ENCODE data around the gene SULT1C3.
"Not testable (repeated sequence)": the region's sequence is repeated elsewhere in the genome, so short reads cannot be mapped to it uniquely, and the experiment has no call there.

SULT1C3 gene

DNA sequence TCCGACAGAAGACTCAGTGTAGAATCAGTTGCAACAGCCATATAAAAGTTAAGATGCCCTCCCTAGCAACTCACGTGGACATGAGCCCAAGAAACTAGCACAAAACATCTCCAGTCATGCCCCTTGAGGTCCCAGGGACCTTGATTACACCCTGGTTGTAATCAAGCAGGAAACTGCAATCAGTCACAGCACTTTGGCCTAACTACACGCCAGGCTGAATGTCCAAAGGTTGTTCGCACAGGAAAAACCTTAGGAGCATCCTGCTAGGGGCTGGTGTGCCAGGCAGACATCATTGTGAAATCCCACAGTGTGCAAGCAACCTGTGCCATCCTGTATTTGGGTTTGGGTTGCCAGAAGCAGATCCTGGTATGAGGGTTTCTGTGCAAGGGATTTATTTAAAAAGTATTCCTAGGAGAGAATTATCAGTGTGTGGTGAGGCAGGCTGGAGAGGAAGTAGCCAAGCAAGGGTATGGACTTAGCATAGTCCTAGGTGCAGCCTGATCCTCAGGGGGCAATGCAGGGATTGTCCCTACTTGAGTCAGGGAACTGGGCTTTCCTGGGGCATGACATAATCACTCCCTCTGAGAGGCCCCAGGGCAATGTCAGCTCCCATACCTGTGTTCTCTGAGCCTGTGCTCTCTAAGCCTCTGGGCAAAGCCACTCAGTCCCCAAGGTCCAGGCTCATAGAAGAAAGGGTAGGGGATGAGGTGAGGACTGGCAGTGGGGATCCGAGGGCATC lies 31.2 kb downstream of the SULT1C3 start:
- Mint-ChIP-seq H3K9me3 (no peaks in the 10 kb centered on the region), H3K4me1 (no peaks in the 10 kb centered on the region), H3K4me3 (no peak overlapping the region), H3K27me3 (peaks cover 29% of the 10 kb centered on the region), H3K27ac (no peak overlapping the region)
- ATAC-seq: no peak
- DNase-seq: no peak

- no peak overlapping the region for H3K4me3 Mint-ChIP-seq
- ATAC-seq: no peak
Observed at GRCh38 chr2:108271691-108272253, 32.0 kb downstream of the SULT1C3 start.

GRCh38 chr2:108278631-108279030 lies 38.9 kb downstream of the SULT1C3 start:
- Mint-ChIP-seq H3K9me3 (peaks cover 0 to 6% of the 10 kb centered on the region in 2 donors), H3K4me3 (no peak overlapping the region), H3K27me3 (peaks cover 23% of the 10 kb centered on the region), H3K4me1 (no peaks in the 10 kb centered on the region), H3K27ac (no peak overlapping the region)
- no peak for ATAC-seq
- DNase-seq: no peak

More at GRCh38 chr2:108271691-108272253, 32.0 kb downstream of the SULT1C3 start:
- no peak overlapping the region for H3K27ac Mint-ChIP-seq
- H3K9me3 Mint-ChIP-seq: no peaks in the 10 kb centered on the region
- peaks cover 29% of the 10 kb centered on the region for H3K27me3 Mint-ChIP-seq
- no peaks in the 10 kb centered on the region for H3K4me1 Mint-ChIP-seq
- DNase-seq: no peak

- Mint-ChIP-seq H3K27me3 (peaks cover 25% of the 10 kb centered on the region), H3K4me3 (no peak overlapping the region), H3K27ac (no peak overlapping the region), H3K4me1 (no peaks in the 10 kb centered on the region), H3K9me3 (peaks cover 0 to 9% of the 10 kb centered on the region in 2 donors)
- no peak for ATAC-seq
- no peak for DNase-seq
Observed at GRCh38 chr2:108279468-108279867, 39.7 kb downstream of the SULT1C3 start.

DNA sequence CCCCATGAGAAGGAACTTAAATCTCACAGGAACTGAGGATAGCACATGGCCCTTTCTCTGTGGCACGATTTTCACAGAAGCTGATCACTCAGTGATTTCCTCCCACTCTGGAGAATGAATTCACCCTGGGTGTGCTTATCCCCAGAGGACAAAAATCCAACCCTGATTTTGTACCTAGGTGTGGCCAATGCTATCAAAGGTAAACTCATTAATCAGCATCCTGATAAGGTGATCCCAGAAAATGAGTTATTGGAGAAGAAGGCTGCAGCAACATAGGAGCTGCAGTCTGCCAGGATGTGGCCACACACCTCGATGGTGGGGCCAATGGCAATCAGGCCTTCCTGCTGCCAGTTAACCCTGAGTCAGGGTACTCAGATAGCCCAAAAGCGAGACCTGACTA lies 40.7 kb downstream of the SULT1C3 start:
- Mint-ChIP-seq H3K27me3 (peaks cover 35% of the 10 kb centered on the region), H3K27ac (no peak overlapping the region), H3K4me3 (no peak overlapping the region), H3K9me3 (peaks cover 0 to 18% of the 10 kb centered on the region in 2 donors), H3K4me1 (no peaks in the 10 kb centered on the region)
- ATAC-seq (no peak), DNase-seq (no peak)

- not testable (repeated sequence) for ATAC-seq, DNase-seq, H3K27ac Mint-ChIP-seq, H3K4me3 Mint-ChIP-seq, H3K4me1 Mint-ChIP-seq
- peaks cover 0 to 18% of the 10 kb centered on the region in 2 donors for H3K9me3 Mint-ChIP-seq
- H3K27me3 Mint-ChIP-seq: peaks cover 20% of the 10 kb centered on the region
Observed at GRCh38 chr2:108284566-108284965, 44.8 kb downstream of the SULT1C3 start.

DNA sequence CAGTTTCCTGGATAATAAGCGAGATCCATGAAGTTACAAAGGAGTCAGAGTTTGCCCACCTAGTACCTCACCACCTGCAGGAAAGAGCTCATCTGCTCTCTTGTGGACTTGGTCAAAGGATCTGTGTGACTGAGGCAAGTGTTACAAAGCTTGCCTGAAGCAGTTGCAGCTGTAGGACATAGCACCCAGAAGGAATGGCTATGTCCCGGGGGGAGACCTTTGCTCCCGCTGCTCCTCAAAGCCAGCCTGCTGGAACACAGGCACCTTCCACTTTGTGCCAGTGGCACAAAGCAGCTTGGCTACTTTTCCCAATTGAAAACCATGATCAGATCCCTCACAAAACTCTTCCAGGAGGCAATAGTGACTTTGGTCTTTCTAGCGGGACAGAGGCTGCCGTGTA lies 45.8 kb downstream of the SULT1C3 start:
- H3K27me3 Mint-ChIP-seq: peaks cover 20% of the 10 kb centered on the region
- no peak overlapping the region for H3K4me3 Mint-ChIP-seq
- ATAC-seq: no peak
- H3K4me1 Mint-ChIP-seq: no peaks in the 10 kb centered on the region
- H3K27ac Mint-ChIP-seq: no peak overlapping the region
- peaks cover 0 to 18% of the 10 kb centered on the region in 2 donors for H3K9me3 Mint-ChIP-seq
- no peak for DNase-seq

DNA sequence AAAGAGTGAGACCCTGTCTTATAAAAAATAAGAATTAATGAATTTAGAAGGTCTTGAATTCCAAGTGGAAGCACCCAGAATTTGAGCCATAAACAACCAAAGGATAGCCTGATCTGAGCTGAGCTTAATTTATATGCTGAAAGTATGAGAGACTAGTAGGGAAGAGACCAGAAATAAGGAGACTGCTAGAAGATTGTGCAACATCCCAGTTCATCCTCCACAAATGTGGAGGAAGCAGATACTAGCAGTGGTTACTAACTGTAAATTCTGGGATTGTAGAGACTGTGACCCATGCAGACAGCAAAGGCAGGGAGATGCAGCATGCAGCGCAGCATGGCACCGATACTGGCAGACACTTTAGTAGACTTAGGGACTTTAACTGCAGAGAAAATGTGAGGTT lies 47.4 kb downstream of the SULT1C3 start:
- ATAC-seq (no peak), DNase-seq (no peak)
- Mint-ChIP-seq H3K9me3 (peaks cover 0 to 18% of the 10 kb centered on the region in 2 donors), H3K4me1 (no peaks in the 10 kb centered on the region), H3K4me3 (no peak overlapping the region), H3K27ac (no peak overlapping the region), H3K27me3 (peaks cover 20% of the 10 kb centered on the region)

GRCh38 chr2:108288534-108289106 lies 48.9 kb downstream of the SULT1C3 start, which contains the start of gene SULT1C2:
SULT1C2 (plus strand) TSS chr2:108288895; CDS start chr2:108293668, 4,773 bp downstream.
- DNase-seq (no peak), ATAC-seq (no peak)
- Mint-ChIP-seq H3K4me3 (no peak within 1 kb of the TSS), H3K27me3 (peaks cover 16% of the 10 kb centered on the region), H3K4me1 (no peaks in the 10 kb centered on the region), H3K9me3 (peaks cover 0 to 12% of the 10 kb centered on the region in 2 donors), H3K27ac (no peak within 1 kb of the TSS)

DNA sequence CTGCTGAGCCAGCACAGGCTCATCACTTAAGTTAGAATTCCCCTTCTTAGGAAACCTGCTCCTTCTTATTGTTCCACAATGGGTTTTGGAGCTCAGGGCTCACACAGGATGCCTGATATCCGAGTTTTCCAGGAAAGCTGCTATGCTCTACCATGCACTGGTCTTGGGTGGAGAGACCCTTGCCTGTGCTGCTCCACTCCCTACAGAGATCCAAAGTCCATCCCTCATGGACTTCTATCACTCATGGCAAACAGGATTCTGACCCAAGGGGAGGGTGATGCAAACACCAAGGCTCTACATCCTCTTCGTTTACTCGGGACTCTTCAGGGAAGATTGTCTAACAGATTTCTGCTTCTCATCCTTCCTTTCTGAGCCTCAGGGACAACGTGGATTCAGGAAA lies 54.1 kb downstream of the SULT1C3 start:
- ATAC-seq (no peak), DNase-seq (no peak)
- H3K4me3 Mint-ChIP-seq: no peak overlapping the region
- no peak overlapping the region for H3K27ac Mint-ChIP-seq
- no peaks in the 10 kb centered on the region for H3K27me3 Mint-ChIP-seq
- no peaks in the 10 kb centered on the region for H3K4me1 Mint-ChIP-seq
- no peaks in the 10 kb centered on the region for H3K9me3 Mint-ChIP-seq

GRCh38 chr2:108297436-108298141 lies 57.8 kb downstream of the SULT1C3 start:
- no peak for DNase-seq
- H3K27ac Mint-ChIP-seq: no peak overlapping the region
- H3K27me3 Mint-ChIP-seq: no peaks in the 10 kb centered on the region
- ATAC-seq: no peak
- no peaks in the 10 kb centered on the region for H3K4me1 Mint-ChIP-seq
- no peak overlapping the region for H3K4me3 Mint-ChIP-seq
- no peaks in the 10 kb centered on the region for H3K9me3 Mint-ChIP-seq

DNA sequence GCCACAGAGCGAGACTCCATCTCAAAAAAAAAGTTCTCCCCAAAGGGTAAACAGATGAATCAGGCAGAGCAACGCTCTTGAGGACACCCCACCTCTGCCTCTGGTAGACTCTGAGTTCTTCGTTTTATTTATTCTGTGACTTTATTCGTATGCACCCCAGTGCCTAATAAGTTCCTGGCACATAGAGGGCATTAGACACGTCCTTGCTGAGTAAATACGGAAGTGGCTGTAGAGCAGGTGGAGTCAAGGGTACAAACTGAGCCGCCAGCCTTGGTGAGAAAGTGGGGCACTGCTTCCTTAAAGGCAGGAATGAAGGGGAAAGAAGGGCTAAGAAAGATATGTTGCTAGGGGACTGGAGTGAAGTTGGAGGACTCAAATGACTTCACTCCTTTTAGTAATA lies 61.8 kb downstream of the SULT1C3 start:
- H3K27me3 Mint-ChIP-seq: no peaks in the 10 kb centered on the region
- no peak overlapping the region for H3K4me3 Mint-ChIP-seq
- peaks cover 11% of the 10 kb centered on the region for H3K4me1 Mint-ChIP-seq
- ATAC-seq (no peak), DNase-seq (no peak)
- H3K27ac Mint-ChIP-seq: no peak overlapping the region
- H3K9me3 Mint-ChIP-seq: no peaks in the 10 kb centered on the region

DNA sequence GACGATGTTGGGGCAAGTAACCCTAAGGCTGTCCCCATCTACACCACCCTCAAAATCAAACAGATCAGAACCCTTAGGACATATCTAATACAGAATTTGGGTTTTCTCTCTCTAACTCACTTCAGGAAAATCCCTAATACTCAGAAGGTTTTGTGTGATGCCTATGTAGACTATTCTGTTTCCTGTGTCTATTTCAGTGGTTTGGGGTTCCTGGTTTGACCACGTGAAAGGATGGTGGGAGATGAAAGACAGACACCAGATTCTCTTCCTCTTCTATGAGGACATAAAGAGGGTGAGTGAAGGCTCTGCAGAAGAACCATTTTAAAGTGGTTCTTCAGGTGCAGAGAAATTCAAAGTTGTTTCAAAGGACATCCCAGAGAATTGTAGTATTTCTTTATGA lies 65.2 kb downstream of the SULT1C3 start:
- Mint-ChIP-seq H3K9me3 (no peaks in the 10 kb centered on the region), H3K27me3 (no peaks in the 10 kb centered on the region), H3K4me1 (peaks cover 11% of the 10 kb centered on the region), H3K4me3 (no peak overlapping the region), H3K27ac (no peak overlapping the region)
- ATAC-seq (peak; percentile 84), DNase-seq (no peak)

DNA sequence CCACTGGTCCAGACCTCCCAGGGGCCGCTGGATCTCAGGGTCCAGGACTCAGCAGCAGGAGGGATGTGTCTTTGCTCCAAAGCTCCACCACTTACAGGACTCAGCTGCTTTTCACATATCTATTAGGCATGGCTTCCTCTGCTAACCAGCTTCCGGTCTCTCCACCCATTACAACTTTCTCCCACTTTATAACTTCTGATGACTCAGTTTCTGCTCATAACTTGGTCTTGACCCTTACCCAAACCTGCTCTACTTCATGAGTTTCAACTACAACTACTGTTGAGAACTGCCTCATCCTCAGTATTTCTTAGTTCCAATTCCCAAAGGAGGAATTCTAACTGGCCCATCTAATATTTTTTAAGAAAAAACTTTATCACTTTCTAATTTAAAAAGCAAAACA lies 66.1 kb downstream of the SULT1C3 start:
- H3K27ac Mint-ChIP-seq: no peak overlapping the region
- H3K4me3 Mint-ChIP-seq: no peak overlapping the region
- DNase-seq (no peak), ATAC-seq (no peak)
- H3K4me1 Mint-ChIP-seq: peaks cover 11% of the 10 kb centered on the region
- H3K9me3 Mint-ChIP-seq: no peaks in the 10 kb centered on the region
- no peaks in the 10 kb centered on the region for H3K27me3 Mint-ChIP-seq

GRCh38 chr2:108309903-108310302 lies 70.1 kb downstream of the SULT1C3 start:
- H3K9me3 Mint-ChIP-seq: peaks cover 0 to 7% of the 10 kb centered on the region in 2 donors
- no peak for DNase-seq

More at GRCh38 chr2:108309903-108310302, 70.1 kb downstream of the SULT1C3 start:
- H3K27me3 Mint-ChIP-seq: no peaks in the 10 kb centered on the region
- no peak overlapping the region for H3K4me3 Mint-ChIP-seq
- ATAC-seq: no peak
- peaks cover 6% of the 10 kb centered on the region for H3K4me1 Mint-ChIP-seq
- no peak overlapping the region for H3K27ac Mint-ChIP-seq

Measured in stimulated activated naive CD8-positive, alpha-beta T cell treated with anti-CD3 and anti-CD28 coated beads, Interleukin-15, amount 100 ng/mL, for 72 hours (primary cell).